DND-41 (cell line): ENCODE measurements around the gene KIRREL3.
A peak's percentile ranks its signal among the peaks of the same experiment; 100 is the strongest.

Experiments used
- ATAC-seq: fragments of 200-7000 bp; cut with Tn5 transposase; 3 replicates; pipeline ENCODE4 v1.9.1; 2021; ENCODE audit warnings: low read depth; ENCODE audit not compliant: insufficient read depth
- DNase-seq: peaks from one replicate; pipeline ENCODE4 v3.0.0-alpha.2; 2020
- H2AFZ ChIP-seq: 2 replicates; pipeline ENCODE4 v1.6.0; 2012; ENCODE audit warnings: low read depth, low read length
- H3K27ac ChIP-seq: 2 replicates; pipeline ENCODE4 v1.5.1; 2012; ENCODE audit warnings: low read length, inconsistent platforms
- H3K27me3 ChIP-seq: fragments of 200-600 bp; sonication (generic); 2 replicates; pipeline ENCODE4 v1.6.0; 2012; ENCODE audit warnings: low read length, mild to moderate bottlenecking, inconsistent platforms; ENCODE audit not compliant: insufficient read depth, poor library complexity
- H3K36me3 ChIP-seq: 2 replicates; pipeline ENCODE4 v1.5.1; 2012; ENCODE audit warnings: low read length, inconsistent platforms; ENCODE audit not compliant: insufficient read depth
- H3K4me1 ChIP-seq: 2 replicates; pipeline ENCODE4 v1.5.1; 2012; ENCODE audit warnings: mild to moderate bottlenecking, low read length; ENCODE audit not compliant: insufficient read depth
- H3K4me2 ChIP-seq: 2 replicates; pipeline ENCODE4 v1.6.0; 2012; ENCODE audit warnings: mild to moderate bottlenecking, moderate library complexity, low read length, inconsistent platforms; ENCODE audit not compliant: insufficient read depth
- H3K4me3 ChIP-seq, 2 experiments: fragments of 200-600 bp in 1 of 2; shearing (Covaris generic) in 1 of 2; 2 replicates each; pipeline ENCODE4 v1.5.1; 2012 to 2016; ENCODE audit warnings: inconsistent platforms in 2 of 2, low read length in 2 of 2, mild to moderate bottlenecking in 2 of 2, low read depth in 1 of 2, moderate library complexity in 1 of 2
- H3K79me2 ChIP-seq: 2 replicates; pipeline ENCODE4 v1.6.0; 2012; ENCODE audit warnings: low read length, inconsistent platforms; ENCODE audit not compliant: insufficient read depth
- H3K9ac ChIP-seq: 2 replicates; pipeline ENCODE4 v1.6.0; 2012; ENCODE audit warnings: low read depth, mild to moderate bottlenecking, inconsistent platforms, low read length, moderate library complexity
- H3K9me3 ChIP-seq: 2 replicates; pipeline ENCODE4 v1.5.1; 2012; ENCODE audit warnings: low read length, moderate library complexity, mild to moderate bottlenecking, inconsistent platforms; ENCODE audit not compliant: insufficient read depth, severe bottlenecking
- H4K20me1 ChIP-seq: 2 replicates; pipeline ENCODE4 v1.6.0; 2012; ENCODE audit warnings: low read length; ENCODE audit not compliant: insufficient read depth
- CTCF ChIP-seq: IDR thresholded peaks from 2 replicates; pipeline ENCODE4 v1.5.1; 2012; ENCODE audit warnings: borderline replicate concordance, low read length, moderate library complexity, mild to moderate bottlenecking; ENCODE audit not compliant: poor library complexity, severe bottlenecking; ENCODE audit errors: extremely low read depth
- EZH2 ChIP-seq: IDR thresholded peaks from 3 replicates; pipeline ENCODE4 v1.6.1; 2012; ENCODE audit warnings: borderline replicate concordance, low read depth, mild to moderate bottlenecking, moderate library complexity, low read length, inconsistent platforms; ENCODE audit not compliant: severe bottlenecking

Gene KIRREL3

GRCh38 chr11:126482586-126483108, 517.9 kb downstream of the KIRREL3 start:
- Histone ChIP-seq H3K4me1 (peaks cover 9% of the 10 kb centered on the region), H3K27ac (no peak overlapping the region), H3K4me2 (no peak overlapping the region), H2AFZ (no peak overlapping the region), H3K9me3 (no peaks in the 10 kb centered on the region), H3K36me3 (no peaks in the 10 kb centered on the region), H3K27me3 (no peaks in the 10 kb centered on the region), H4K20me1 (no peaks in the 10 kb centered on the region), H3K4me3 (no peak overlapping the region), H3K9ac (no peak overlapping the region), H3K79me2 (no peaks in the 10 kb centered on the region)
- ATAC-seq: no peak
- no peak for DNase-seq
- no peak for TF ChIP-seq CTCF
- no peak for TF ChIP-seq EZH2

GRCh38 chr11:126481303-126481680, 519.3 kb downstream of the KIRREL3 start:
- Histone ChIP-seq H3K36me3 (no peaks in the 10 kb centered on the region), H3K9me3 (no peaks in the 10 kb centered on the region), H3K79me2 (no peaks in the 10 kb centered on the region), H4K20me1 (no peaks in the 10 kb centered on the region), H3K4me2 (no peak overlapping the region), H3K27ac (no peak overlapping the region), H2AFZ (peak overlapping the region; percentile 48; the same call in 1 of the 2 replicates), H3K4me3 (no peak overlapping the region), H3K27me3 (no peaks in the 10 kb centered on the region), H3K9ac (no peak overlapping the region), H3K4me1 (peaks cover 9% of the 10 kb centered on the region)
- ATAC-seq: no peak
- TF ChIP-seq CTCF: no peak
- no peak for TF ChIP-seq EZH2
- DNase-seq: no peak

- peak; percentile 87 for ATAC-seq
- peak overlapping the region in 1 of 2 experiments; percentile 51; a peak in 2 of 4 replicates for H3K4me3 ChIP-seq
- peak; percentile 84 for DNase-seq
- peak overlapping the region; percentile 49 for H3K9ac ChIP-seq
- H3K9me3 ChIP-seq: no peaks in the 10 kb centered on the region
- no peak for TF ChIP-seq EZH2
- peak; percentile 96 for TF ChIP-seq CTCF
- peaks cover 9% of the 10 kb centered on the region for H3K4me1 ChIP-seq
- no peaks in the 10 kb centered on the region for H4K20me1 ChIP-seq
- H3K27ac ChIP-seq: peak overlapping the region; percentile 76
- no peaks in the 10 kb centered on the region for H3K36me3 ChIP-seq
- no peaks in the 10 kb centered on the region for H3K79me2 ChIP-seq
- H2AFZ ChIP-seq: peak overlapping the region; percentile 95
- H3K27me3 ChIP-seq: no peaks in the 10 kb centered on the region
- peak overlapping the region; percentile 76 for H3K4me2 ChIP-seq
These were observed 519.9 kb downstream of the KIRREL3 start for GRCh38 chr11:126480410-126481302.
